Astrocyte of the spinal cord (primary cell): ENCODE data around the gene TSHZ3.
A peak's percentile ranks its signal among the peaks of the same experiment; 100 is the strongest.

Experiments
- DNase-seq: peaks from one replicate; pipeline ENCODE4 v3.0.0; 2011; ENCODE audit warnings: low read depth, low spot score
- H3K4me3 ChIP-seq: 2 replicates; pipeline ENCODE4 v1.5.1; 2011; ENCODE audit warnings: low read depth, mild to moderate bottlenecking, low read length, moderate library complexity
- CTCF ChIP-seq: IDR thresholded peaks from 2 replicates; pipeline ENCODE4 v1.5.1; 2012; ENCODE audit warnings: low read depth, mild to moderate bottlenecking, low read length, inconsistent platforms
- in situ Hi-C: cut with HindIII; loops from 2 replicates; pipeline ENCODE4 v1.10.0; 2017; ENCODE audit warnings: low sequenced_read_pairs

The TSHZ3 gene

GRCh38 chr19:31294189-31294588, 55.0 kb downstream of the TSHZ3 start:
- TF ChIP-seq CTCF, result no peak
- no peak overlapping the region for H3K4me3 ChIP-seq
- DNase-seq, result no peak
- in situ Hi-C loops, result no loop called here

GRCh38 chr19:31292639-31293185, 56.5 kb downstream of the TSHZ3 start:
- no peak for TF ChIP-seq CTCF
- in situ Hi-C loops, result no loop called here
- no peak for DNase-seq
- no peak overlapping the region for H3K4me3 ChIP-seq

GRCh38 chr19:31290931-31291590, 58.2 kb downstream of the TSHZ3 start:
- DNase-seq, result peak; percentile 16
- no peak overlapping the region for H3K4me3 ChIP-seq
- TF ChIP-seq CTCF, result no peak
- in situ Hi-C loops, result no loop called here

GRCh38 chr19:31289976-31290375, 59.3 kb downstream of the TSHZ3 start:
- no peak overlapping the region for H3K4me3 ChIP-seq
- TF ChIP-seq CTCF, result no peak
- no peak for DNase-seq
- in situ Hi-C loops, result no loop called here

GRCh38 chr19:31289381-31289880, 59.8 kb downstream of the TSHZ3 start:
- in situ Hi-C loops, result no loop called here
- no peak overlapping the region for H3K4me3 ChIP-seq
- TF ChIP-seq CTCF, result no peak
- no peak for DNase-seq

- in situ Hi-C loops, result no loop called here
- no peak for DNase-seq
- no peak overlapping the region for H3K4me3 ChIP-seq
- TF ChIP-seq CTCF, result no peak
These were observed 62.7 kb downstream of the TSHZ3 start for GRCh38 chr19:31286491-31286890.
